ENCODE data around the gene INTS14. TPM values are rescaled to one million over a fixed set of nuclear protein-coding genes. Genes with fewer than 3 reads are reported as not detected.

The INTS14 gene
- total and polyA plus RNA-seq, 9 of the 15 experiments (the other 6 are each of a cell fraction or from before 2014, with no cell fraction given): 30.5 to 92.4 (median 46.5) TPM

DNA sequence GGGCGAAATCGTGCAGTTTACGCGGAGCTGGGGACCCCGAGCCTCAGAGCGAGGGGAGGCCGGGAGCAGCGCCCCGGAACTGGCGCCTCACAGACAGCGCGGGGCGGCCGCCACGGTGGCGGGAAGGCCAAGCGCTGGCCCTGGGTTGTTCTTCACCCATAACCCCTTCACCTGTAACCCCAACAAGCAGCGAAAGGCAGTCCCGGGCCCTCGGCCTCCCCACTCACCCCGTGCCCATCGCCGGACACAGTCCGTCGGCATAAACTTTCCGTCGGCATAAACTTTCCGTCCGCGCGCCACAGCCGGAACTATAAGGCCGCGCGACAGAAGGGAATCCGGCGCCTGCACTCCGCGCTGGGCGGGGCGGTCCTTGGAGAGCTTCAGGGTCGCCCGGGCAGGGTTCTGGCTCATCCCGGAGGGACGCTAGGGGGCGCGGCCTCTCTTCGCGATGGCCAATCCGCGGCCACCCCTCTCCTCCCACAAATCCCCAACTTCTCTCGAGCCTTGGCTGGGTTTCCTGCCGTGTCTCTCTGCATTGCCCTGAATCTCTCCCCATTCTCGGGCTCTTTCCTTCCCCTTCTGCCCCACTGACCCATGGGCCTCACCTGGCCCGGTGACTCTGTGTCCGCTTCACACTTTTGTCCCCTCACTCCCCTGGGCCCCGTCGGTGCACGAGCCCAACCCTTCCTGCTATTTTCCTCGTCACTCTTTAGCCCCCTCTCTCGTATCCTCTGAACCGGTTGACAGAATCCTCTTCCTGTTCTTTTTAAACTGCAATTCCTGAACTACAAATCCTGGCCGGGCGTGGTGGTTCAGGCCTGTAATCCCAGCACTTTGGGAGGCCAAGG lies at the start of gene INTS14 (continued):
- TF ChIP-seq, protein P1, sequence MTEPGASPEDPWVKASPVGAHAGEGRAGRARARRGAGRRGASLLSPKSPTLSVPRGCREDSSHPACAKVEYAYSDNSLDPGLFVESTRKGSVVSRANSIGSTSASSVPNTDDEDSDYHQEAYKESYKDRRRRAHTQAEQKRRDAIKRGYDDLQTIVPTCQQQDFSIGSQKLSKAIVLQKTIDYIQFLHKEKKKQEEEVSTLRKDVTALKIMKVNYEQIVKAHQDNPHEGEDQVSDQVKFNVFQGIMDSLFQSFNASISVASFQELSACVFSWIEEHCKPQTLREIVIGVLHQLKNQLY (CRISPR knock-in tag; conservative IDR thresholded peaks at IDR 0.05): no peak
- TF ChIP-seq, protein P2, sequence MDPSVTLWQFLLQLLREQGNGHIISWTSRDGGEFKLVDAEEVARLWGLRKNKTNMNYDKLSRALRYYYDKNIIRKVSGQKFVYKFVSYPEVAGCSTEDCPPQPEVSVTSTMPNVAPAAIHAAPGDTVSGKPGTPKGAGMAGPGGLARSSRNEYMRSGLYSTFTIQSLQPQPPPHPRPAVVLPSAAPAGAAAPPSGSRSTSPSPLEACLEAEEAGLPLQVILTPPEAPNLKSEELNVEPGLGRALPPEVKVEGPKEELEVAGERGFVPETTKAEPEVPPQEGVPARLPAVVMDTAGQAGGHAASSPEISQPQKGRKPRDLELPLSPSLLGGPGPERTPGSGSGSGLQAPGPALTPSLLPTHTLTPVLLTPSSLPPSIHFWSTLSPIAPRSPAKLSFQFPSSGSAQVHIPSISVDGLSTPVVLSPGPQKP (CRISPR knock-in tag; IDR thresholded peaks at IDR 0.05): no peak
- TF ChIP-seq HSF4 (CRISPR knock-in tag; IDR thresholded peaks at IDR 0.05; ENCODE audit: borderline replicate concordance): 0 out of 2 replicates have a peak, but pooled peaks have one; percentile 14
- TF ChIP-seq YY1 (IDR thresholded peaks at IDR 0.05; ENCODE audit: borderline replicate concordance in 1 of 3, control insufficient read depth in 1 of 3, extremely low read depth in 1 of 3, insufficient read depth in 3 of 3, insufficient read length in 1 of 3, insufficient replicate concordance in 2 of 3, low read depth in 1 of 3, low read length in 2 of 3): peak in 2 of 3 experiments; percentile 87 to 88
- TF ChIP-seq ATF1 (CRISPR knock-in tag; IDR thresholded peaks at IDR 0.05): 0 out of 2 replicates have a peak, but pooled peaks have one; percentile 36
- peak; percentile 80 for TF ChIP-seq ATF1 (tag; IDR thresholded peaks at IDR 0.05)
- peak; percentile 64 to 79; a peak in 2 of 4 replicates for TF ChIP-seq SIN3A (IDR thresholded peaks at IDR 0.05; ENCODE audit: borderline replicate concordance in 2 of 2, control insufficient read depth in 1 of 2, low read depth in 2 of 2, low read length in 2 of 2)
- TF ChIP-seq EGR1 (conservative IDR thresholded peaks at IDR 0.05): peak; percentile 31; the same call in 1 of the 2 replicates
- TF ChIP-seq, protein P3, sequence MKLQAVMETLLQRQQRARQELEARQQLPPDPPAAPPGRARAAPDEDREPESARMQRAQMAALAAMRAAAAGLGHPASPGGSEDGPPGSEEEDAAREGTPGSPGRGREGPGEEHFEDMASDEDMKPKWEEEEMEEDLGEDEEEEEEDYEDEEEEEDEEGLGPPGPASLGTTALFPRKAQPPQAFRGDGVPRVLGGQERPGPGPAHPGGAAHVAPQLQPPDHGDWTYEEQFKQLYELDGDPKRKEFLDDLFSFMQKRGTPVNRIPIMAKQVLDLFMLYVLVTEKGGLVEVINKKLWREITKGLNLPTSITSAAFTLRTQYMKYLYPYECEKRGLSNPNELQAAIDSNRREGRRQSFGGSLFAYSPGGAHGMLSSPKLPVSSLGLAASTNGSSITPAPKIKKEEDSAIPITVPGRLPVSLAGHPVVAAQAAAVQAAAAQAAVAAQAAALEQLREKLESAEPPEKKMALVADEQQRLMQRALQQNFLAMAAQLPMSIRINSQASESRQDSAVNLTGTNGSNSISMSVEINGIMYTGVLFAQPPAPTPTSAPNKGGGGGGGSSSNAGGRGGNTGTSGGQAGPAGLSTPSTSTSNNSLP (IDR thresholded peaks at IDR 0.05; ENCODE audit: borderline replicate concordance, low read depth, low read length): peak; percentile 83; the same call in 1 of the 2 replicates
- TF ChIP-seq, protein P4, sequence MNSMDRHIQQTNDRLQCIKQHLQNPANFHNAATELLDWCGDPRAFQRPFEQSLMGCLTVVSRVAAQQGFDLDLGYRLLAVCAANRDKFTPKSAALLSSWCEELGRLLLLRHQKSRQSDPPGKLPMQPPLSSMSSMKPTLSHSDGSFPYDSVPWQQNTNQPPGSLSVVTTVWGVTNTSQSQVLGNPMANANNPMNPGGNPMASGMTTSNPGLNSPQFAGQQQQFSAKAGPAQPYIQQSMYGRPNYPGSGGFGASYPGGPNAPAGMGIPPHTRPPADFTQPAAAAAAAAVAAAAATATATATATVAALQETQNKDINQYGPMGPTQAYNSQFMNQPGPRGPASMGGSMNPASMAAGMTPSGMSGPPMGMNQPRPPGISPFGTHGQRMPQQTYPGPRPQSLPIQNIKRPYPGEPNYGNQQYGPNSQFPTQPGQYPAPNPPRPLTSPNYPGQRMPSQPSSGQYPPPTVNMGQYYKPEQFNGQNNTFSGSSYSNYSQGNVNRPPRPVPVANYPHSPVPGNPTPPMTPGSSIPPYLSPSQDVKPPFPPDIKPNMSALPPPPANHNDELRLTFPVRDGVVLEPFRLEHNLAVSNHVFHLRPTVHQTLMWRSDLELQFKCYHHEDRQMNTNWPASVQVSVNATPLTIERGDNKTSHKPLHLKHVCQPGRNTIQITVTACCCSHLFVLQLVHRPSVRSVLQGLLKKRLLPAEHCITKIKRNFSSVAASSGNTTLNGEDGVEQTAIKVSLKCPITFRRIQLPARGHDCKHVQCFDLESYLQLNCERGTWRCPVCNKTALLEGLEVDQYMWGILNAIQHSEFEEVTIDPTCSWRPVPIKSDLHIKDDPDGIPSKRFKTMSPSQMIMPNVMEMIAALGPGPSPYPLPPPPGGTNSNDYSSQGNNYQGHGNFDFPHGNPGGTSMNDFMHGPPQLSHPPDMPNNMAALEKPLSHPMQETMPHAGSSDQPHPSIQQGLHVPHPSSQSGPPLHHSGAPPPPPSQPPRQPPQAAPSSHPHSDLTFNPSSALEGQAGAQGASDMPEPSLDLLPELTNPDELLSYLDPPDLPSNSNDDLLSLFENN (IDR thresholded peaks at IDR 0.05; ENCODE audit: low read depth in 2 of 2, low read length in 2 of 2): peak in 1 of 2 experiments; percentile 63; a peak in 1 of 4 replicates
- TF ChIP-seq CHD4 (IDR thresholded peaks at IDR 0.05; ENCODE audit: insufficient read depth, insufficient replicate concordance, low read depth, low read length, poor library complexity, severe bottlenecking): no peak
- TF ChIP-seq ZNF764 (CRISPR knock-in tag; IDR thresholded peaks at IDR 0.05; ENCODE audit: low read depth): no peak
- TF ChIP-seq U2AF2 (optimal IDR thresholded peaks at IDR 0.05; ENCODE audit: low read depth, low read length): no peak
- TF ChIP-seq, protein P5, sequence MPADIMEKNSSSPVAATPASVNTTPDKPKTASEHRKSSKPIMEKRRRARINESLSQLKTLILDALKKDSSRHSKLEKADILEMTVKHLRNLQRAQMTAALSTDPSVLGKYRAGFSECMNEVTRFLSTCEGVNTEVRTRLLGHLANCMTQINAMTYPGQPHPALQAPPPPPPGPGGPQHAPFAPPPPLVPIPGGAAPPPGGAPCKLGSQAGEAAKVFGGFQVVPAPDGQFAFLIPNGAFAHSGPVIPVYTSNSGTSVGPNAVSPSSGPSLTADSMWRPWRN (IDR thresholded peaks at IDR 0.05; ENCODE audit: low read depth): peak; percentile 15; the same call in 1 of the 2 replicates
